SU-DHL-6 (cell line): ENCODE data around the gene GSTT4.

Experiments
- H2AFZ ChIP-seq: fragments of 200-600 bp; sonication (generic); 2 replicates; pipeline ENCODE4 v1.6.1; 2014; ENCODE audit warnings: low read depth, mild to moderate bottlenecking, moderate library complexity, mixed read lengths, antibody characterized with exemption, low read length; ENCODE audit not compliant: severe bottlenecking
- H3F3A ChIP-seq: fragments of 200-600 bp; shearing (Covaris generic); 2 replicates; pipeline ENCODE4 v1.6.0; 2016; ENCODE audit warnings: antibody characterized with exemption, mild to moderate bottlenecking; ENCODE audit not compliant: insufficient read depth
- H3K27ac ChIP-seq: fragments of 200-600 bp; sonication (generic); 2 replicates; pipeline ENCODE4 v1.5.1; 2016; ENCODE audit warnings: low read depth, mild to moderate bottlenecking, low read length, moderate library complexity, mixed read lengths
- H3K27me3 ChIP-seq: fragments of 200-600 bp; sonication (generic), shearing (Covaris generic); 2 replicates; pipeline ENCODE4 v1.6.0; 2014; ENCODE audit warnings: mild to moderate bottlenecking, low read length
- H3K36me3 ChIP-seq: fragments of 200-600 bp; sonication (generic); 2 replicates; pipeline ENCODE4 v1.6.1; 2014; ENCODE audit warnings: mild to moderate bottlenecking, low read length, mixed read lengths
- H3K4me2 ChIP-seq: fragments of 300-600, 200-600 bp; shearing (Covaris generic), sonication (generic); 2 replicates; pipeline ENCODE4 v1.6.0; 2014; ENCODE audit warnings: low read length, low read depth, mild to moderate bottlenecking; ENCODE audit not compliant: poor library complexity, severe bottlenecking
- H3K4me3 ChIP-seq: fragments of 200-600 bp; sonication (generic); 2 replicates; pipeline ENCODE4 v1.5.1; 2014; ENCODE audit warnings: antibody characterized with exemption, low read length, mild to moderate bottlenecking, mixed read lengths; ENCODE audit not compliant: insufficient read depth, poor library complexity, severe bottlenecking
- H3K79me2 ChIP-seq: fragments of 200-600 bp; sonication (generic); 2 replicates; pipeline ENCODE4 v1.6.1; 2014; ENCODE audit warnings: mild to moderate bottlenecking, low read length, moderate library complexity; ENCODE audit not compliant: insufficient read depth
- H3K9ac ChIP-seq: fragments of 200-600 bp; sonication (generic); 2 replicates; pipeline ENCODE4 v1.7.0; 2014; ENCODE audit warnings: mild to moderate bottlenecking, low read length
- H3K9me2 ChIP-seq: fragments of 200-600 bp; sonication (generic); replicated peaks from 2 replicates; pipeline ENCODE4 v1.6.1; 2014; ENCODE audit warnings: low read length; ENCODE audit not compliant: insufficient read depth
- H3K9me3 ChIP-seq: fragments of 200-600 bp; sonication (generic); 2 replicates; pipeline ENCODE4 v1.6.1; 2014; ENCODE audit warnings: low read length, mixed read lengths; ENCODE audit not compliant: insufficient read depth
- H4K20me1 ChIP-seq: fragments of 200-600 bp; sonication (generic); 2 replicates; pipeline ENCODE4 v1.6.1; 2014; ENCODE audit warnings: low read depth, mild to moderate bottlenecking, antibody characterized with exemption, low read length, moderate library complexity, mixed read lengths
- CTCF ChIP-seq: fragments of 200-600 bp; sonication (generic); IDR thresholded peaks from one replicate; pipeline ENCODE4 v1.5.1; 2017; ENCODE audit warnings: antibody characterized with exemption, mild to moderate bottlenecking, low read length, moderate library complexity; ENCODE audit not compliant: insufficient read depth, poor library complexity, severe bottlenecking
- EZH2phosphoT487 ChIP-seq: fragments of 200-600 bp; sonication (generic), shearing (Covaris generic); conservative IDR thresholded peaks from 2 replicates; pipeline ENCODE4 v1.6.1; 2018; ENCODE audit warnings: mild to moderate bottlenecking, antibody characterized with exemption, low read length, moderate library complexity, mixed read lengths

Gene GSTT4

DNA sequence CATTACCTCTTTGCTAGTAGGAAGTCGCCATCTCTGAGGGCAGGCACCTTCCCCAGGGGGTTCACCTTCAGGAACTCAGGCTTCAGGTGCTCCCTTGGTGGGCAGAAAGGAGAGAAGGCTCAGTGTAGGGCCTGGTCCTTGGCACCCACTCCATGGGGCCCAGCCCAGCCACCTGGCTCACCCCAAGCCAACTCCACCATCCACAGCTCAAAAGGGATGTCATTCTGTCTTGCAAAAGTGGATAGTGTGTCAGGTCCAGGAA lies 2.7 kb upstream of the GSTT4 start:
- no peak overlapping the region for H2AFZ ChIP-seq
- no peaks in the 10 kb centered on the region for H4K20me1 ChIP-seq
- no peak overlapping the region for H3K9ac ChIP-seq
- TF ChIP-seq CTCF (no peak), EZH2phosphoT487 (no peak)
- H3K27me3 ChIP-seq = no peaks in the 10 kb centered on the region
- no peak overlapping the region for H3K4me2 ChIP-seq
- no peak overlapping the region for H3K4me3 ChIP-seq
- H3K27ac ChIP-seq = no peak overlapping the region
- no peaks in the 10 kb centered on the region for H3K36me3 ChIP-seq
- H3K9me3 ChIP-seq = peaks cover 10% of the 10 kb centered on the region; the same call in 1 of the 2 replicates
- H3F3A ChIP-seq = 0 out of 2 replicates have a peak, but pooled peaks cover 9% of the 10 kb centered on the region
- H3K9me2 ChIP-seq = no peaks in the 10 kb centered on the region
- H3K79me2 ChIP-seq = peaks cover 13% of the 10 kb centered on the region

DNA sequence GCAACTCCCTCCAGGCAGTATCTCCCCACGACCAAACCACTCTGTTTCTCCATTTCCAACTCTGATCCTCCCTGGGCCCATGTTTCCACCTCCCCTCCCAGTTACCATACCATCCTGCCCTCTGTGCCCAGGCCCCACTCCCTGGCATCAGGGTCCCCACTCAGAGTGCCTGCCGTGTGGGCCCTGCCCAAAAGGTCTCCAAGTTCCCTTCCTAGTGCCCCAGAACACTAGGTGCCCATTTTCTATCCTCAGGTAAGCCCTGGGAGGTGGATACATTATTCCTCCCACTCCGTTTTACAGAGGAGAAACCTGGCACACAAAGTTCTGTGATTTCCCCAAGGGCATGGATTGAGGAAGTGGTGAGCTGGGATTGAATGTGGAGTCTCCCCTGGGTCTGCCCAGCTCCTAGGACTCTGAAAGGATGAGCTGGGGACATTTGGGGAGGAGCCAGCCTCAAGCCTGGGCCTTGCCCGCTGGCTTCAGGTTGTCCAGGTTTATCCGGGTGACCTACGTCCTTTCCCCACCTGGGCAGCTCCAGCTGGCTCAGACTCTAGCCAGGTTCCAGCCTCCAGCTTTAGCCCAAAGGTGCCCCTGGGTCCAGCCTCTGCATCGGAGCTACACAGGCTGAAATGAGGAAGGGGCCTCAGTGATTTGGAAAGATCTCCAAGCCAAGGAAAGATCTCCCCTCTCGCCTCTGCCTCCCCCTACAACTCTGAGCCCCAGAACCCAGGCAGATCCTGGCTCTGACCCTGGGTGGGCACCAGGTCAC lies 2.2 kb upstream of the GSTT4 start:
- Histone ChIP-seq H3K9me2 (no peaks in the 10 kb centered on the region), H3K79me2 (peaks cover 10% of the 10 kb centered on the region), H3K27me3 (no peaks in the 10 kb centered on the region), H3F3A (0 out of 2 replicates have a peak, but pooled peaks cover 9% of the 10 kb centered on the region), H3K4me2 (no peak overlapping the region), H4K20me1 (no peaks in the 10 kb centered on the region), H3K27ac (no peak overlapping the region), H3K4me3 (no peak overlapping the region), H3K9me3 (peaks cover 10% of the 10 kb centered on the region; the same call in 1 of the 2 replicates), H2AFZ (no peak overlapping the region), H3K36me3 (no peaks in the 10 kb centered on the region), H3K9ac (no peak overlapping the region)
- TF ChIP-seq CTCF (no peak), EZH2phosphoT487 (no peak)

DNA sequence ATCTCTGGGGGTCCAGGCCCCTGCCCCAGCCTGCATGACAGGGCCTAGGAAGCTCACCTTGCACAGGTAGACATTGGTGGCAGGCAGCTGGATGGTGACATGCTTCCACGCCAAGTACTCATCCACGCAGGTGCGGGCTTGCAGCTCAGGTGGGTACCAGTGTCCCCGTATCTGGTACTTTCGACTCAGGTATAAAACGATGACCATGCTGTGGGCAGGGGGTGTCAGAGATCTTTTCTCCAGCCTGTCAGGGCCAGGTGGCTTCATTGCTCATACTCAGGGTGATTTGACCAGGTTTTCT lies 1.6 kb upstream of the GSTT4 start:
- H3K27me3 ChIP-seq = no peaks in the 10 kb centered on the region
- no peak overlapping the region for H3K4me2 ChIP-seq
- 0 out of 2 replicates have a peak, but pooled peaks cover 4% of the 10 kb centered on the region for H3F3A ChIP-seq
- H4K20me1 ChIP-seq = no peaks in the 10 kb centered on the region
- peaks cover 10% of the 10 kb centered on the region; the same call in 1 of the 2 replicates for H3K9me3 ChIP-seq
- TF ChIP-seq CTCF (no peak), EZH2phosphoT487 (no peak)
- H3K79me2 ChIP-seq = peaks cover 5% of the 10 kb centered on the region
- H3K27ac ChIP-seq = no peak overlapping the region
- no peaks in the 10 kb centered on the region for H3K9me2 ChIP-seq
- H3K36me3 ChIP-seq = no peaks in the 10 kb centered on the region
- H3K9ac ChIP-seq = no peak overlapping the region
- H3K4me3 ChIP-seq = no peak overlapping the region
- H2AFZ ChIP-seq = no peak overlapping the region
